GM12864 (cell line): ENCODE measurements around the gene NLGN1.

Experiments
- DNase-seq: peaks from one replicate; pipeline ENCODE4 v3.0.0-alpha.2; 2011; ENCODE audit warnings: low read depth
- H3K4me3 ChIP-seq: 2 replicates; pipeline ENCODE4 v1.5.1; 2011; ENCODE audit warnings: mild to moderate bottlenecking, low read depth, low read length, control low read depth
- TF ChIP-seq, protein P1 (sequence below): IDR thresholded peaks from 2 replicates; pipeline ENCODE4 v1.5.1; 2011; ENCODE audit warnings: low read depth, mild to moderate bottlenecking, moderate library complexity, low read length, control low read depth, inconsistent platforms; ENCODE audit errors: missing control alignments

NLGN1 gene

DNA sequence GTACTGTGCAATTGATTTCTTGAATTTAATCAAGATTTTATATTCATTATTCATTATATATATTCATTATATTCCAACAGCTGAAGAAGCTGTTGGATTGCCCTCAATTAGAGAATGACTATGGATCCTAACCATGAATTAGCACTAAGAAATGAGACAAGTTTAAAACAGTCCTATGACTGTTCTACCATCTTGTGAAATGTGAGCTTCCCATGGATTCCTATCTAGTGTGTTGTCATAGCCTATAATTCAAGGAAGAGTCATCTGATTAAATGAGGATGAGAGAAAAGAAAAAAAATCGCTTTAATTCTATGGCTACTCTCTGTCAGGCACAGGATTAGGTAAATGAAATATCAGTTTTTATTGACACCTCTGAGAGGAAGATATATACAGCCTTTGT is 765.0 kb downstream of the NLGN1 start:
- H3K4me3 ChIP-seq, result no peak overlapping the region
- no peak for DNase-seq
- TF ChIP-seq, protein P1, sequence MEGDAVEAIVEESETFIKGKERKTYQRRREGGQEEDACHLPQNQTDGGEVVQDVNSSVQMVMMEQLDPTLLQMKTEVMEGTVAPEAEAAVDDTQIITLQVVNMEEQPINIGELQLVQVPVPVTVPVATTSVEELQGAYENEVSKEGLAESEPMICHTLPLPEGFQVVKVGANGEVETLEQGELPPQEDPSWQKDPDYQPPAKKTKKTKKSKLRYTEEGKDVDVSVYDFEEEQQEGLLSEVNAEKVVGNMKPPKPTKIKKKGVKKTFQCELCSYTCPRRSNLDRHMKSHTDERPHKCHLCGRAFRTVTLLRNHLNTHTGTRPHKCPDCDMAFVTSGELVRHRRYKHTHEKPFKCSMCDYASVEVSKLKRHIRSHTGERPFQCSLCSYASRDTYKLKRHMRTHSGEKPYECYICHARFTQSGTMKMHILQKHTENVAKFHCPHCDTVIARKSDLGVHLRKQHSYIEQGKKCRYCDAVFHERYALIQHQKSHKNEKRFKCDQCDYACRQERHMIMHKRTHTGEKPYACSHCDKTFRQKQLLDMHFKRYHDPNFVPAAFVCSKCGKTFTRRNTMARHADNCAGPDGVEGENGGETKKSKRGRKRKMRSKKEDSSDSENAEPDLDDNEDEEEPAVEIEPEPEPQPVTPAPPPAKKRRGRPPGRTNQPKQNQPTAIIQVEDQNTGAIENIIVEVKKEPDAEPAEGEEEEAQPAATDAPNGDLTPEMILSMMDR, result no peak

DNA sequence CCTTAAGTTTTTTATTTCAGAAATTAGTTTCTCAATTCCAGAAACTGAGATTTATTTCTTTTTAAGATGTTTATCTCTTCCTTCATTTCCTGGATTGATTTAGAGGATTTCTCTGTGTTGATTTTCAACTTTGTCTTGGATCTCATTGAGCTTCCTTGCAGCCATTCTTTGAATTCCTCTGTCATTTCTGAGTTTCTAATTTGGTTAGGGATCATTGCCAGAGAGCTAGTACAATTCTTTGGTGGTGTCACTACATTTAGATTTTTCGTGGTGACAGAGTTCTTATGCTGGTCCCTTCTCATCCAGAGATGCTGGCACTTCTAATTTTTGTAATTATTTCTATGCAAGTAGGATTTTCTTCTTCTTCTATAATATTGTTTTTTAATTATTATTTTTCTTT is 770.5 kb downstream of the NLGN1 start:
- no peak for DNase-seq
- no peak overlapping the region for H3K4me3 ChIP-seq
- TF ChIP-seq, protein P1, result no peak

DNA sequence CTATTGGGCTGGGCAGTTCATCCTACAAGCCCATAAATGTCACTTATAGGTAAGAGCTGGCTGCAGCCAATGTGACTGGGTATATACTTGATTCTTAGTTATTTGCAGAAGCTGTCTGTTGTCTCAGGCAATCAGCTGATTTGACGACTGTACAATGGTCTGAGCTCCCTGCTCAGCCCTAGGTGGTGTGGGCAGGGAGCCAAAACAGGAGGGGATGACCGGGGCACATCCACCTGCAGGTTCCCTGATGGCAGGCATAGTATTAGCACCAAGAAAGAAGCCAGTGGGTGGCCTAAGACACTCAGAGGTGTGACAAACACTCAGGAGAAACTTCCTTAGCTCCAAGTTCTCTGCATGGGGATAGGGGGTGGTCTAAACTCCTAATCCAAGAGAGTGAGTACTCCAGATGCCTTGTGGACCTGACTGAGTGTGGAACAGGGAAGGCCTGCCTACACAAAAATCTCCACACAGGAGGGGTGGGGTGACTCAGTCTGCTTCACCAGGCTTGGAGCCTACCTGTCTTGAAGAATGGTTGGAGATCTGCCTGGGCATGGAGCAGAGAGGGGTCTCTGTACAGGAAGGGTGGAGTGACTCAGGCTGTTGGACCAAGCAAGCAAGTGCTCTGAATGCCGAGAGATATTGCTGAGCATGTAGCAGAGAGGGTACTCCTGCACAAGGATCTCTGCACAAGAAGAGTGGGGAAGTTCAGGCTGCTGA is 771.2 kb downstream of the NLGN1 start:
- DNase-seq, result no peak
- H3K4me3 ChIP-seq, result no peak overlapping the region
- TF ChIP-seq, protein P1, result no peak

DNA sequence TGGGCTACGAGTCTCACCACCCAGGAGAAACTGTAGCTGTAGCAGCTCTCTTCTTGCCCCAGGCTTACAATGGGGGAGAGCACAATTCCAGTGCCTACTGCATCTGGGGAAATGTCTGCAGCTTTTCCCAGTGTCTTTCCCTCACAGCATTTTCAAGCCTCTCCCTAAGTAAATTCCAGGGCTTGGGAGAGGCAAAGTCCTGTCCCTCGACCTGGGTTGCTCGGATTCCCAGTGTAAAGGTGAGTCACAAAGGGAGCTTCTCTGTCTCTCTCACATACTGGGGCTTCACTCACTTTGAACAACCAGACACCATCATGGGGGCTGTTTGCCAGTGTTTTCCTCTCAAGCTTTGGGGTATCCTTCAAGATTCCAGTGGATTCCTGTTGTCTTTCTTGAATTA is 772.2 kb downstream of the NLGN1 start:
- H3K4me3 ChIP-seq, result no peak overlapping the region
- DNase-seq, result no peak
- TF ChIP-seq, protein P1, result no peak

DNA sequence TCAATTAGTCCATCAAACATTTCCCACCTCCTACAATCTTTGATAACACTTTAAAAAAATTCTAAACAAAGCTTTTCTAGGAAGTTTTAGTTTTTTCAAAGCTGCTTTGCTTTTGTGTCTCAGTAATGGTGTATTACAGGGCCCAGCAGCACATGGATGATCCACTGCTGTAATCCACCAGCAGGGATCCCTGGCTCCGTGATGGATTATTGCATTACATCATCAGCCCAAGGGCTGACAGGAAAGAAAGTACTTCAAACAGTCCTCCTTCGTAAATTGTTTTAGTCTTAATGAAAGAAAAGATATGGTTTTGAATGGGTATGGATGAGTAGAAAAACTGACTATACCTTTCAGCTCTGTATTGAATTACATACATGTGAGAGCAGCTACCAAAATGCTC is 772.7 kb downstream of the NLGN1 start:
- no peak overlapping the region for H3K4me3 ChIP-seq
- no peak for DNase-seq
- TF ChIP-seq, protein P1, result no peak

DNA sequence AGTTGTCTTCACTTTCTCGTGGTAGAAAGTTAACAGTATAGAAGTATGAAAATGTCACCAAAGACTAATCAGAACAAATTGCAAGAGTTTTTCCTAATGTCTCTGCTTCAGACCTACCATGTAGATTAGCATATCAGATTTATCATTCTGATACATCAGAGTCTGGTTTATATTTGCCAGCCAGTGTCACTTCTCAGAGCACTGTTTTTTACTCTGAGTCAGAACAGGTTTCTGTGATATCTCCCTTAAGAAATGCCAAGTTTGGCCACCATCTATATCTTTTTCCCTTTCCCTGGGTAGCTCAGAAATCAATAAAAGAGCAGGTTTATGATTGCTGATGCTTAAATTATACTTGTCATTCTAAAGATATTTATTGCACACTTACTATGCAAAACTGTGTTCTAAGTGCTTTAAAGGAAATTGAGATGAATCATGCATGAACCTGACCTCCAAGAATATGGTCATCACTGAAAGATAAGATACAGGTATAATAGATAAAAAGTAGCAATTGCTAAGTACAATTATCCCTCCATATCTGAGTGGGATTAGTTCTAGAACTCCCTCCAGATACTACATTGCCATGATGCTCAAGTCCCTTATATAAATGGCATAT is 788.9 kb downstream of the NLGN1 start:
- no peak overlapping the region for H3K4me3 ChIP-seq
- DNase-seq, result no peak
- TF ChIP-seq, protein P1, result no peak

DNA sequence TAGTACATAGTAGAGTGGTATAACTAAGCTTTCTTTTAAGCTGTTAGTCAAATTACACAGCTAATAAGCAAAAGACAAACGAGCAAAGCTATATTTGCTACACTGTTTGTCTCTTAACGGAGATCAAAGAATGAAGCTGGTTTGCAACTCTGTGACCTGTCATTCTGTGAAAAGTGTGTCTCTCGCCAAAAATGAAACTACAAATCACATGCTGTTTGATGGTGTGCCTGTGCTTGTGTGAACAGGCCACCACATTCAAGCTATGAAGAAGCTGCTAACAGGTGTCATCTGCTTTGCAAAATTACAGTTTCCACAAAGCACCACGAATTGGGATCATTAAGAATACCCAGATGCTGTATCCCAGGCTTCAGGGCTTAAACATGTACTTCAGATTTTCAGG is 793.8 kb downstream of the NLGN1 start:
- no peak for DNase-seq
- TF ChIP-seq, protein P1, result no peak
- no peak overlapping the region for H3K4me3 ChIP-seq
